ENCODE measurements around the gene C22orf31.
A peak's percentile ranks its signal among the peaks of the same experiment; 100 is the strongest.

The C22orf31 gene

DNA sequence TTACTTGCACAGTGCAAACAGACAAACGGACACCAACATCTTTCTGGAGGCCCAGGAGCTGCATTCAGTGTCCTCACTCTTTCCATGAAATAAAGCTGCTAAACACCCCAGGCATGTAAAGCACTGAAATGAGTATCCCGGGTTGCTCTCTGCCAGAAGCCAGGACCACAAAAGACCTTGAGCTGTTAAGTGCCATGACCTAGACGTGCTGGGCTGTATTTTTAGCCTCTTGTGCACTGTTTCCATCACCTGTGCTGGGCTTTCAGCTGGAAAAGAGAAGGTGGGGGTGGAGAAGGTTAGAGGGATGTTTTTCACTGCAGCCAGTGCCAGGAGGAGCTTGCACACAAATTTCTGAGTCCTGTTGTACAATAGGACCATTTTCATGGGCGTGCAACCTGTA, 7.8 kb upstream of the C22orf31 start:
- CTCF ChIA-PET, result no interaction called here
- H3K36me3 ChIP-seq (ENCODE audit: control insufficient read depth in 4 of 4, insufficient read depth in 4 of 4, low read length in 3 of 4), result no peaks in the 10 kb centered on the region
- H3K4me1 ChIP-seq (ENCODE audit: control extremely low read depth in 1 of 4, control insufficient read depth in 4 of 4, insufficient read depth in 4 of 4, low read length in 3 of 4), result peaks cover 10 to 37% (median 28%) of the 10 kb centered on the region in 4 experiments
- POLR2A ChIA-PET, result no interaction called here
- DNase-seq, result no peak
- H3K27ac ChIP-seq (ENCODE audit: insufficient read depth in 1 of 2, low read depth in 1 of 2, low read length in 2 of 2, poor library complexity in 1 of 2, severe bottlenecking in 2 of 2), result no peak overlapping the region
- WGBS (ENCODE audit: insufficient coverage), result 100% methylated on average over 2 of the region's 4 CpGs
- no peak overlapping the region for H3K4me3 ChIP-seq (ENCODE audit: control insufficient read depth in 1 of 7, extremely low read depth in 1 of 7, insufficient read depth in 4 of 7, low read depth in 2 of 7, low read length in 6 of 7)
- peaks cover 0 to 62% (median 31%) of the 10 kb centered on the region in 5 experiments for H3K27me3 ChIP-seq (replicated peaks in 2 of 5; ENCODE audit: control insufficient read depth in 4 of 5, insufficient read depth in 5 of 5, low read length in 4 of 5)
- H3K9me3 ChIP-seq (ENCODE audit: control extremely low read depth in 1 of 5, control insufficient read depth in 4 of 5, insufficient read depth in 2 of 5, low read depth in 1 of 5, low read length in 4 of 5), result no peaks in the 10 kb centered on the region

DNA sequence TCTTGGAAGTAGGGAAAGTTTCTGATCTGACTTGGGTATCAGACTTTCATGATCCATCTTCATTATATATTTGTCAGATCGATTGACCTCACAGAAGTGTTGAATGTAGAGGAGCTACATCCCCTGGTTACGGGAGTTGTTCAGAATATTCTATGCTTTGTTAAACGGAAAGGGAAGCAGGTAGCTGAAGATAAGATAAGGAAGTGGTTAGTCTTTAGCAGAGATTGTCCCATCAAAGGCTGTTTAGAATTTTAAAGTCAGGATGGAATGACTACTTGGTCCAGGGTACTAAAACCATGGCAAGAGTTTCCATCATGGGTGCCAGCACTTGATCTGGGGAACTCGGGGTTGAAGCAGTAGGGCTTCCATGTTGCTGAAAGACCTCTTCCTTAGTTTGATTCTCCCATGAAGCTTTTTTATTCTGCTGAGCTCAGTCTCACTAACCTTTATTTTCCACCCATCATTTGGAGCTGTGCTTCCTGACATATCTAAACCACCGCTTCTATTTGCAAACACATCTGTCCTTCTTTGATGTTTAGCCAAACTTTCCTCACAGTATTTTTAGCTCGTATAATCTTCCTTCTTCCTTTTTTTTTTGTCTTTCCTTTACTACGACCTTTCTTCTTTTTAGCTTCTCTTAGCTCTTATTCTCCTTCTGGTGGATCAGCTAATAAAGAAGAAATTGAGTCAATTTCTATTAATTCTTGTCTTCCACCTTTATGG, 4.0 kb upstream of the C22orf31 start:
- ChIA-PET POLR2A (no interaction called here), CTCF (interaction anchor here (0.7 to 1.4 kb wide), 4 partner anchors 10 to 180 kb away, joined by 3 to 4 read pairs (median 3); no protein-coding TSS in a partner anchor)
- DNase-seq, result peak in 2 of 3 donors; percentile 60 to 75
- peaks cover 3 to 57% (median 25%) of the 10 kb centered on the region in 5 experiments for H3K27me3 ChIP-seq (replicated peaks in 2 of 5; ENCODE audit: control insufficient read depth in 4 of 5, insufficient read depth in 5 of 5, low read length in 4 of 5)
- peaks cover 0 to 6% (median 3%) of the 10 kb centered on the region in 4 experiments for H3K4me1 ChIP-seq (ENCODE audit: control extremely low read depth in 1 of 4, control insufficient read depth in 4 of 4, insufficient read depth in 4 of 4, low read length in 3 of 4)
- H3K36me3 ChIP-seq (ENCODE audit: control insufficient read depth in 4 of 4, insufficient read depth in 4 of 4, low read length in 3 of 4), result no peaks in the 10 kb centered on the region
- no peak overlapping the region for H3K27ac ChIP-seq (ENCODE audit: insufficient read depth in 1 of 2, low read depth in 1 of 2, low read length in 2 of 2, poor library complexity in 1 of 2, severe bottlenecking in 2 of 2)
- WGBS (ENCODE audit: insufficient coverage), result 6% methylated on average over 4 of the region's 7 CpGs
- no peak overlapping the region for H3K4me3 ChIP-seq (ENCODE audit: control insufficient read depth in 1 of 7, extremely low read depth in 1 of 7, insufficient read depth in 4 of 7, low read depth in 2 of 7, low read length in 6 of 7)
- H3K9me3 ChIP-seq (ENCODE audit: control extremely low read depth in 1 of 5, control insufficient read depth in 4 of 5, insufficient read depth in 2 of 5, low read depth in 1 of 5, low read length in 4 of 5), result no peaks in the 10 kb centered on the region

DNA sequence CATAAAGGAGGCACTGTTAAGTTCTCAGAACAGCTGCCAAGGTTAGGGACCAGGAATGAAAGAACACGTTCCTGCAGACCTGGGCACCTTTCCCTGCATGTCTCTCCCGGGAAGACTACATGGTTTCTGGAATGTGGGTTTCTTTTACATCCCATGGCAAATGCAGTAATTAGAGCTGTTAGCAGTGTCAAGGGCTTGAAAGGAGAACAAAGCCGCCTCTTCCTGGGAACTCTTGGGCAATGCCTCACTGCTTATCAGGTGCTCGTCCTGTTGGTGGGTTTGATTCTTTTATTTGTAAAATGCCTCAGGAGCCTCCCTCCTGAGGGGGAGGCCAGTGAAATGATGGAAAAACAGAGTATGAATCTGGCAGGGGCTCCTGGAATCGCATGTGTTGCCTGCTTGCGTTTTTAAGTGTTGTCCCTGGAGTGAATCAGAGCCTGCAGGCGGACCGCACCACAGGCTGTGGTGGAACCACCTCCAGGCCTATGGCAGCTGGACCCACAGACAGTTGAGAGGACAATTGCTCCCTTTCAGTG, 723 bp upstream of the C22orf31 start:
- WGBS (ENCODE audit: insufficient coverage), result 84% methylated on average over 6 of the region's 8 CpGs
- no peaks in the 10 kb centered on the region for H3K9me3 ChIP-seq (ENCODE audit: control extremely low read depth in 1 of 5, control insufficient read depth in 4 of 5, insufficient read depth in 2 of 5, low read depth in 1 of 5, low read length in 4 of 5)
- DNase-seq, result no peak
- CTCF ChIA-PET, result interaction anchor here (1.6 kb wide), 1 partner anchor 183 kb away, joined by 3 read pairs; no protein-coding TSS in a partner anchor
- H3K27me3 ChIP-seq (replicated peaks in 2 of 5; ENCODE audit: control insufficient read depth in 4 of 5, insufficient read depth in 5 of 5, low read length in 4 of 5), result peaks cover 3 to 44% (median 13%) of the 10 kb centered on the region in 5 experiments
- POLR2A ChIA-PET, result interaction anchor here (0.5 kb wide), 1 partner anchor 65 kb away, joined by 3 read pairs; no protein-coding TSS in a partner anchor
- no peak overlapping the region for H3K4me3 ChIP-seq (ENCODE audit: control insufficient read depth in 1 of 7, extremely low read depth in 1 of 7, insufficient read depth in 4 of 7, low read depth in 2 of 7, low read length in 6 of 7)
- peaks cover 0 to 6% (median 6%) of the 10 kb centered on the region in 4 experiments for H3K4me1 ChIP-seq (ENCODE audit: control extremely low read depth in 1 of 4, control insufficient read depth in 4 of 4, insufficient read depth in 4 of 4, low read length in 3 of 4)
- H3K36me3 ChIP-seq (ENCODE audit: control insufficient read depth in 4 of 4, insufficient read depth in 4 of 4, low read length in 3 of 4), result no peaks in the 10 kb centered on the region
- H3K27ac ChIP-seq (ENCODE audit: insufficient read depth in 1 of 2, low read depth in 1 of 2, low read length in 2 of 2, poor library complexity in 1 of 2, severe bottlenecking in 2 of 2), result no peak overlapping the region

DNA sequence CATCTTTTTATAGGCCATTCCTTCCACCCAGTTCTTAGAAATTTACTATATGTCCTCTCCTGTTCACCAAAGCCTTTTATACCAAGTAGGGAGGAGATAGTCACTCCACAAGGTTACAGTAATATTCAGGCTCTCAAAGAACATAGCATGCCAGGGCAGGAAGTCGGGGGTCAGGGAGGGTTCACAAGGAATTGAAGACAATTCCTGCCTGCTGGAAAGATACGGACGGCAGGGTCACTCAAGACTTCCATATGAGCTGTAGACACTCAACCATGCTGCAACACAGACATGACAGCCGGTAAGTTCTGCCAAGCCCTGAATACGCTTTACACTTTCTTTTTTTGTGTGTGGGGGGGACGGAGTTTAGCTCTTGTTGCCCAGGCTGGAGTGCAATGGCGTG, 700 bp downstream of the C22orf31 start:
- ChIA-PET POLR2A (no interaction called here), CTCF (interaction anchor here (0.7 kb wide), 1 partner anchor 15 kb away, joined by 3 read pairs; no protein-coding TSS in a partner anchor)
- H3K4me1 ChIP-seq (ENCODE audit: control extremely low read depth in 1 of 4, control insufficient read depth in 4 of 4, insufficient read depth in 4 of 4, low read length in 3 of 4), result peaks cover 0 to 6% (median 5%) of the 10 kb centered on the region in 4 experiments
- peaks cover 3 to 41% (median 13%) of the 10 kb centered on the region in 5 experiments for H3K27me3 ChIP-seq (replicated peaks in 2 of 5; ENCODE audit: control insufficient read depth in 4 of 5, insufficient read depth in 5 of 5, low read length in 4 of 5)
- no peak overlapping the region for H3K27ac ChIP-seq (ENCODE audit: insufficient read depth in 1 of 2, low read depth in 1 of 2, low read length in 2 of 2, poor library complexity in 1 of 2, severe bottlenecking in 2 of 2)
- H3K36me3 ChIP-seq (ENCODE audit: control insufficient read depth in 4 of 4, insufficient read depth in 4 of 4, low read length in 3 of 4), result no peaks in the 10 kb centered on the region
- WGBS (ENCODE audit: insufficient coverage), result 65% methylated on average over 6 of the region's 7 CpGs
- no peak overlapping the region for H3K4me3 ChIP-seq (ENCODE audit: control insufficient read depth in 1 of 7, extremely low read depth in 1 of 7, insufficient read depth in 4 of 7, low read depth in 2 of 7, low read length in 6 of 7)
- DNase-seq, result no peak
- no peaks in the 10 kb centered on the region for H3K9me3 ChIP-seq (ENCODE audit: control extremely low read depth in 1 of 5, control insufficient read depth in 4 of 5, insufficient read depth in 2 of 5, low read depth in 1 of 5, low read length in 4 of 5)

DNA sequence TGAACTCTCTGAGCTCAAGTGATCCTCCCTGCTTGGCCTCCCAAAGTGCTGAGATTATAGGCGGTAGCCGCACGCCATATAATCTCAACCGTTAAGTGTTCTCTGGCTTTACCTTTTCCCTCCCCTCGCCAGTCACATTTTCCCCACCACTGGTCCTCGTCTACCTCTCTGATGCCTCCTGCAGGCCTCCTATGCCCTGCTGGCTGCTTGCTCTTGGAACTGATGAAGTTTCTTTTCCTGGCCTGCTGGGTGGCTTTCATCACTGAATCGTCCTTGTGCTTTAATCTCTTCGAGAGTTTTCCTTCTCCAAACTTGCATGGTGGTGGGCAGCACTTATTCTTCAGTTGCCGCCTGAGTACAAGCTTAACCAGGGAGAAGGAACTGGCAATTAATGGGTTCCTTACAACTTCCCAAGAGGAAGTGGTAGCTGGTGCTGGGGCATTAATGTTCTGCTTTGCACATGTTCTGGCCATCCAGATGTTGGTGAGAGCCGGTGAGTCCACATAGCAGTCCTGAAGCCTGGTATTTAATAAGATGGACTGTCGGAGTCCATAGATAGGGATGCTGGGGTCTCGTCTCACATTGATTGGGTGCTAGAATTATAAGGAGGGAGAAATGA, 1.3 kb downstream of the C22orf31 start:
- Histone ChIP-seq H3K4me3 (ENCODE audit: control insufficient read depth in 1 of 7, extremely low read depth in 1 of 7, insufficient read depth in 4 of 7, low read depth in 2 of 7, low read length in 6 of 7) (no peak overlapping the region), H3K27me3 (replicated peaks in 2 of 5; ENCODE audit: control insufficient read depth in 4 of 5, insufficient read depth in 5 of 5, low read length in 4 of 5) (peaks cover 3 to 41% (median 13%) of the 10 kb centered on the region in 5 experiments), H3K27ac (ENCODE audit: insufficient read depth in 1 of 2, low read depth in 1 of 2, low read length in 2 of 2, poor library complexity in 1 of 2, severe bottlenecking in 2 of 2) (no peak overlapping the region), H3K36me3 (ENCODE audit: control insufficient read depth in 4 of 4, insufficient read depth in 4 of 4, low read length in 3 of 4) (no peaks in the 10 kb centered on the region), H3K9me3 (ENCODE audit: control extremely low read depth in 1 of 5, control insufficient read depth in 4 of 5, insufficient read depth in 2 of 5, low read depth in 1 of 5, low read length in 4 of 5) (no peaks in the 10 kb centered on the region), H3K4me1 (ENCODE audit: control extremely low read depth in 1 of 4, control insufficient read depth in 4 of 4, insufficient read depth in 4 of 4, low read length in 3 of 4) (peaks cover 0 to 6% (median under 1%) of the 10 kb centered on the region in 4 experiments)
- ChIA-PET POLR2A (no interaction called here), CTCF (no interaction called here)
- peak in 2 of 3 donors; percentile 41 to 42 for DNase-seq
- WGBS (ENCODE audit: insufficient coverage), result 57% methylated on average over 9 of the region's 12 CpGs

DNA sequence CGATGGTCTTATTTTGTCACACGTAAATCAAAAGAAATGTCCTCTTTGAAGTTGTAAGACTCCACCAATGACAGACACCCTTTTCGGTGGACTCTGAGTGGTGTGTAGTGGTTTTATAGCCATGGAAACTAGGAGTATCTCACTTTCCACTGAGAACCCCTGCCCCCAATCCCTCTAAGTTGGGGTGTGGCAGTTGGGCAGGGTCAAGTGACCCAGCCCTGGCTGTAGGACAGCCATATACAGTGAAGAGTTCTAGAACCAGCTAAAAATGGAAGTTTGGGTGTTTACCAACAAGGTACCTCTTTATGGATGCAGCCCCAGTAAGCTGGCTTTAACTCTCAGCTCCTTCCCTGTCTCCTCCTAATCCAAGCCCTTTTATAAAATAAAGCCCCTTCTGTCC, 5.2 kb downstream of the C22orf31 start:
- DNase-seq, result no peak
- Histone ChIP-seq H3K4me3 (ENCODE audit: control insufficient read depth in 1 of 7, extremely low read depth in 1 of 7, insufficient read depth in 4 of 7, low read depth in 2 of 7, low read length in 6 of 7) (no peak overlapping the region), H3K36me3 (ENCODE audit: control insufficient read depth in 4 of 4, insufficient read depth in 4 of 4, low read length in 3 of 4) (no peaks in the 10 kb centered on the region), H3K27me3 (replicated peaks in 2 of 5; ENCODE audit: control insufficient read depth in 4 of 5, insufficient read depth in 5 of 5, low read length in 4 of 5) (peaks cover 0 to 19% (median 5%) of the 10 kb centered on the region in 5 experiments), H3K4me1 (ENCODE audit: control extremely low read depth in 1 of 4, control insufficient read depth in 4 of 4, insufficient read depth in 4 of 4, low read length in 3 of 4) (peaks cover 0 to 6% (median 0%) of the 10 kb centered on the region in 4 experiments), H3K9me3 (ENCODE audit: control extremely low read depth in 1 of 5, control insufficient read depth in 4 of 5, insufficient read depth in 2 of 5, low read depth in 1 of 5, low read length in 4 of 5) (no peaks in the 10 kb centered on the region), H3K27ac (ENCODE audit: insufficient read depth in 1 of 2, low read depth in 1 of 2, low read length in 2 of 2, poor library complexity in 1 of 2, severe bottlenecking in 2 of 2) (no peak overlapping the region)
- ChIA-PET POLR2A (no interaction called here), CTCF (interaction anchor here (1.4 kb wide), 1 partner anchor 16 kb away, joined by 3 read pairs; no protein-coding TSS in a partner anchor)
- WGBS (ENCODE audit: insufficient coverage), result 95% methylated on average over 2 of the region's 3 CpGs
